ENCODE data around the gene RPH3AL.

The RPH3AL gene

DNA sequence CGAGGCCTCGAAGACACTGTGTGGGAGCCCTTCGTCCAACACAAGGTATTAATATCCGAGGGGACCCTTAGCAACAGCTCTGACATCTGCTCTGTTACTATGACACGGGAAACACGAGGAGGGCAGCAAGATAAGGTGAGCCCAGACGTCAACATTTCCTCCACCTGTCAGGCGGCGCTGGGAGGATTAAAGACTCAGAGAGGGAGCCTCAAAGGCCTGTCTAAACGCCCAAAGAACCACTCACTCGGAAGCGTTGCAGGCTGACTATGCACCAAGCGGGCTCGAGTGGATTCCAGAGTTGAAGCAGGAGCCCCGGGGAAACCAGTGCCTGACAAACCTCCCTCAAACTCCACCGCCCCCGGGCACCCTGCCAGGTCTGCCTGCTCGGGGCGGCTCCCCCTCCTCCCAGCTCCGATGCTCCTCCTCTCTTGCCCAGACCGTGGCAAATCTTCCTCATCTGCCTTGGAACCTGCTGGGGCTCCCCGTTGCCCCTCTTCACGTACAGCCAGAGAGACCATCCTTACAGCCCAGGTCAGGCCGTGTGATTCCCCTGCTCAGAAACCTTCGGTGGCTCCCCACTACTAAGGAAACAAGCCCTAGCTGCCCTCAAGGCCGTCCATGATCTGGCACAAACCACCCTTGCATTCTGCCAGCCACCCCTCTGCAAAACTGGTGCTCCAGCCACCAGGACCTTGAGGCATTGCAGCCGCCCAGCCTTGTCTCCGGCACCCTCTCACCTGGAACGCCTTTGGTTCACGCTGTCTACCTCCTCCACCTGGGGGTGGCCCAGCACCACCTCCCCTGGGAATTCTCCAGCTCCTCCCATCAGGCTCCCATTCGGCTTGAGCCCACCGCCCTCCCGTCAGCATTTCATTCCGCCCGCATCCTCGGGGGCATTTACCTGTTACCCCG, 16.2 kb downstream of the RPH3AL start:
- DNase-seq (ENCODE audit: low read depth, low spot score), result no peak

DNA sequence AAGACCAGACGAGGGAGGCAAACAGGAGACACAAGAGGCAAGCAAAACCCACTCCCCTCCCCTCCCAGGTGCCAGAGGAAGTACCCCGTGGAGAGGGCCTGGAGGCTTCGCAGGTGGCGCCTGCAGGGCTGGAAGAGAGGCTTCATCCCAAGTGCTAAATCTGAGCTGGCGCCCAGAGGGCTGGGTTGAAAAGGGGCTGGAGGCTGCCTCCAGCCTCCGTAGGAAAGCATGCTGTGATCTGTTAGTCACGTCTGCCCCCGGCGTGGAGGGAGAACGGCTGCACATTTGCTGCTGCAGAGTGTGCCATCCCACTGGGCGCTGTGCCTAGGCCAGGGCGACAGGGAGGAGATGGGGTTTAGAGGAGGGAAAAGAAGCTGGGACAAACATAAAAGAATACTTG, 16.9 kb downstream of the RPH3AL start:
- no peak for DNase-seq (ENCODE audit: low read depth, low spot score)

DNA sequence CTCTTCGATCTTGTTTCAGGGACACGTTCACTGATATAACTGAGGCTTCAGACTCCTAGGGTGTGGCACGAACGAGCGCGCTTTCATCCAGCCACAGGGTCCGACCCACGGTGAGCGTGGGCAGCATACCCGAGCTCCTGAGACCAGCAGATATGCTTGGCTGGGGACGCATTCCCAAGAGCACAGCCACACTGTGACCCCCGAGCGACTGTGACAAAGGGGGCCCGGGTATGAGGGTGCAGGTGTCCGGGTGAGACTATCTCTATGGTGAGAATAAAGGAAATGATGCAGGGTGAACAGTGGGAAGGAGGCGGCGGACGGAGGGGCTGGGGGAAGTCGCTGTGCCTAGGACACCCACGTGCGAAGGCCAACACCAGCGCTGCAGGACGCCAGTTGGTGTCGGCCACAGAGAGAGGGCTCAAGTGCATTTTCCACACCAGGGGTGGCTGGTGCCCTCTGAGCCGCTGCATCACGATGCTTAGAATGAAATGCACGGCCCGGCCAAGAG, 17.6 kb downstream of the RPH3AL start:
- DNase-seq (ENCODE audit: low read depth, low spot score), result no peak

DNA sequence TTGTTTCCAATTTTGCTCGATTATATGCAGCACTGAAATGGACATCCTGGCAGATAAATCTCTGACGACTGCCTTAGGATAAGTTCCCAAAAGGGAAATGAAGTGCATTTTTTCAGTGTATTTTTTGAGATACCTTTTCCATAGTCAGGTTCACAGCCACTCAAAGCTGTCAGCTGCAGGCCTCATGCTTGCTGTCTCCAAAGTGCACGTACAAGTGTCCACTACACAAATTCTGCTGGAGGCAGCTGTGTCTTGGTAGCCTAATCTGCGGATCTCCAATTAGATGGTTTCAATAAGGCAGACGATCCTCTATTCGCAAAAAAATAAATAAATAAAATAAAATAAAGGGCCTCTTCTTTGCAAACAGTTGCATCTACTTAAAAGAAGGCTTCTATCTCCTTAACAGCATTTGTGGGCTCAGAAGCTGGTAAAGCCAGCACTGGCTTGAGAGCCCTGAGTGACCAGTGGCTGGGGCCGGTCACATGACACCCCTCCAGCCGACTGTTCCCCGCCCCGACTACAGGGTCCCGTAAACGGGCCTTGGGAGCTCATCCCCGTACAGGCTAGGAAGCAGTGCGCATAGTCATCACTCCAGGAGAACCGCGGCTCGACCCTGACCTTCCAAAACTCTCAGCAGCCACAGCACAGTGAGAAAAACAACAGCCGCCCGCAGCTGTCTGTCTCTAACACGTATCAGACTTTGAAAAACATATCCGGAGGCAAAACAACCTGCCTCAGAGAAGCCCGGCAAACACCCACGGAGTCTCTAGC, 18.8 kb downstream of the RPH3AL start:
- DNase-seq (ENCODE audit: low read depth, low spot score), result no peak

DNA sequence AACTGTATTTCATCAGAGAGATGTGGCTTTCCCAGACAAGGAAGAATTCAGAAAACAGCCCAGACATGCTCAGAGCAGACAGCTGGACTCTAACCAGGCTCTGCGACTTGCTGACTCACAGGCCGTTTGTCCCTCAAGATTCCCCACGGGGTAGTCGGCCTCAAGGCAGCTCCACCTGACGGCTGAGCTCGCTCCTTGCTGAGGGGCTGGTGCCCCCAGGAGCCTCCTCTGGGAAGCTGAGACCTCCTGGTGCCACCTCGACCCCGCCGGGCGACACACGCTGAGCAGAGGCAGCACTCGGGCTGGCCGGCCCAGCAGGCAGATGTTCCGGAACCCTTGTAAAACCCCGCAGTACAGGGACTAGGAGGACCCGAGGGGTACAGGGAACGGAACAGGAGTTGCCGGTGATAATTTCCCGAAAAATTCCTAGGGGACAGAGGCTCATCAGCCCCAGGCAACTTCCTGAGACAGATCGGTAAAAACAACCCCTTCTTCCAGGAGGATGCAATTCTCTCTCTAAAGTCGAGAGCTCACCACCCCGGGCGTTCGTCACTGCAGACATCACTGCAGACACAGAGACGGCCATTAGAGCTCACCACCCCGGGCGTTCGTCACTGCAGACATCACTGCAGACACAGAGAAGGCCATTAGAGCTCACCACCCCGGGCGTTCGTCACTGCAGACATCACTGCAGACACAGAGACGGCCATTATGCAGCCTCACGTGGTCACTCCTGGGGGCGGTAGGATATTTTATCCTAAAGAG, 19.9 kb downstream of the RPH3AL start:
- DNase-seq (ENCODE audit: low read depth, low spot score), result no peak

DNA sequence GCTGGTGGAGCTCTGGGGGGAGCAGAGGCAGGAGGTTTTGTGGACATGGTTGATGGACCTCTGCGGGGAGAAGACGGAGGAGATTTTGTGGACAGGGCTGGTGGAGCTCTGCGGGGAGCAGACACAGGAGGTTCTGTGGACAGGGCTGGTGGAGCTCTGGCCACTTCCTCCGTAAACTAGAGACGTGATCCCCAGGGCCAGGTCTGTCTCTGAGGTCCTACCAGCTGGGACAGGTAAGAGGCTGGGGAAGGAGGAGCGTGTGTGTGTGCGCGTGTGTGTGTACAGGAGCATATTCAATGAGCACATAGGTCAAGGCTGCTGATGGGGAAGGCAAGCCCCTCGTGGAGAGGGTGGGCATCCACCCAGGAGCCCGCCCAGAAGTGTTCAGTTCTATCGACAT, 20.6 kb downstream of the RPH3AL start:
- no peak for DNase-seq (ENCODE audit: low read depth, low spot score)

DNA sequence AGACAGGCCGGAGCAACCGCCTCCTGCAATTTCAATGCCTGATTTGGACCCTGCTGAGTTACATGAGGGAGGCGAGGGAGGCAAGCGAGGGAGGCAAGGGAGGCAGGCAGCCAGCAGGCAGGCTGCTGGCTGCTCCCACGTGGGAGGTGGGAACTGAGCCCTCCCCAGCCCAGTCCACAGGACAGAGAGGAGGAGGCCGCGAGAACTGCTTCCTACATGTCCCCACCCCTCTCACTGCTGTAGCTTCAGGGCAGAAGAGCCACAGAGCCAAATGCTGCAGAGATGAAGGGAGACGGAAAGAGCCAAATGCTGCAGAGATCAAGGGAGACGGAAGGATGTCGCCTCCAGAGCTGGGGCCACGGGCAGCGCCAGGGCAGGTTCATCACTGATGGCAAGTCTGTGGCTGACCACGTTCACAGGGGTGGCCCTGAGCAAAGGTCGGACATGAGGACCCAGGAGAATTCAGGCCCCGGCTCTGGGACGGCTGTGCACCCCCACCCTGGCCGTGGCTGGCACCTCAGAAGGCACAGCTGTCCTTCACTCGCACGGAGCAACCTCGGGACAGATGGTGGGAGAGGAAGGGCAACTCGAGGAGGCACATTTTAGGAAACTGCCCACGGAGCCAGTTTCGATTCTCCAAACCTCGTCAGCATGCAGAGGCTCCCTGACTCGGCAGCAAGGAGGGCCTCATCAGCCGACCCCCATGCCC, 21.5 kb downstream of the RPH3AL start:
- no peak for DNase-seq (ENCODE audit: low read depth, low spot score)

DNA sequence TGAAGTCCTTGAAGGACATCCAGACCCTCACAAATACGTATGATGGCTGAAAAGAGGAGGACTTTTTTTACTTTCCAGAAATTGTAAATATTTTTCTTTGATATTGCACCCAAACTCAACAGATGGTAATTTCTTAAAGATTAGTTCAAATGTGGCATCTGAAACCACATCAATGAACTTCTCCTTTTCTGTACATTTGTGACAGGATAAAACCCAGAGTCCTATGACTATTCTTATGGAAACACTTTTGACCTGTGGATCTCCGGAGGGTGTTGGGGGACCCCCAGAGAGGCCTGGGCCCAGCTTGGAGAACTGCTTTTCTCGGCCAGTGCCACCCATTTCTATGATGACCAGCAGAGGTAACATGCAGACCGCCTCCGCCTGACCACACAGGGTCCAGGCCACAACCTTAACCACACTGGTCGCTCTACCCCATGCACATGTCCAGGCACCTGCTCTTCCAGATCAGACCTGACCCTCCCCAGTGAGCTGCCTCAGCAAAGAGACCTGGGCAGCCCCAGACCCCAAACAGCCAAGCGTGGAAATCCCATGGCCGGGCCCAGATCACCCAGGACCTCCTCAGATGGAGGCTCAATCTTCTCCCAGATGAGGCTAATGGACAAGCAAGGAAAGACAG, 22.7 kb downstream of the RPH3AL start:
- DNase-seq (ENCODE audit: low read depth, low spot score), result no peak

DNA sequence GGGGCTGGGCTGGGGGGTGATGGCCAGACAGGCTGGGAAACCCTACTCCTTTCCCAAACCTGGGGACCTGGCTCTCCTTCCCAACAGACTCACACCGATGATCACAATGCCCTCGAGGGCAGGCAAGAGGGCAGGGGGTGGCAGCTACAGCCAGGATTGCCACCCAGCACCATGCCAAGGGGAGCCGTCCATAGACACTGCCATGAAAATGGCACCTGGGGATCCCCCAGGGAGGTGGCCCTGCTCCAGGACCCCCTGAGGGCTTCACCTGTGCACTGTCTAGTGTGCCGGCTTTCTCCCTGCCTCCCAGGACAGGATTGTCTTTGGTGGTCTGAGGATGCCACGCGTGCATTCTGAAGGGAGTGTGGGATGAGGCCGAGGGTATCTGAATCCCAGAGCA, 24.6 kb downstream of the RPH3AL start:
- no peak for DNase-seq (ENCODE audit: low read depth, low spot score)

DNA sequence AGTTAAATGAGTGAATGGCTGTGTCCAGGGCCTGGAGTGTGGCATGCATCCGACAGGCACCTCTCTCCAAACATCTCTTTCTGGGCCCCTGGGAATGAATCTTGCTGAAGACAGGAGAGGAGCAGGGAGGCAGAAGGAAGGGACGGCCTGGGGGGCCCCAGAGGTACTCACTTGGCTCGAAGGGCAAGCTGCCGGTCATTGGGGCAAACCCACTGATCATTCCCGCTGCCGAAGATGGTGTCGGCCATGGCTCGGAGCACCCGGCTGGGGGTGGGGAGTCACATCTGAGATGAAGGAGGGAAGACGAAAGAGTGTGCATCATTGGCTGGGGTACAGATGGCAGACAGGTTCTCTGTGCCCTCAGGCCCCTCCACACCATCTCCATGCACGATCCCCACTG, 25.3 kb downstream of the RPH3AL start:
- no peak for DNase-seq (ENCODE audit: low read depth, low spot score)

DNA sequence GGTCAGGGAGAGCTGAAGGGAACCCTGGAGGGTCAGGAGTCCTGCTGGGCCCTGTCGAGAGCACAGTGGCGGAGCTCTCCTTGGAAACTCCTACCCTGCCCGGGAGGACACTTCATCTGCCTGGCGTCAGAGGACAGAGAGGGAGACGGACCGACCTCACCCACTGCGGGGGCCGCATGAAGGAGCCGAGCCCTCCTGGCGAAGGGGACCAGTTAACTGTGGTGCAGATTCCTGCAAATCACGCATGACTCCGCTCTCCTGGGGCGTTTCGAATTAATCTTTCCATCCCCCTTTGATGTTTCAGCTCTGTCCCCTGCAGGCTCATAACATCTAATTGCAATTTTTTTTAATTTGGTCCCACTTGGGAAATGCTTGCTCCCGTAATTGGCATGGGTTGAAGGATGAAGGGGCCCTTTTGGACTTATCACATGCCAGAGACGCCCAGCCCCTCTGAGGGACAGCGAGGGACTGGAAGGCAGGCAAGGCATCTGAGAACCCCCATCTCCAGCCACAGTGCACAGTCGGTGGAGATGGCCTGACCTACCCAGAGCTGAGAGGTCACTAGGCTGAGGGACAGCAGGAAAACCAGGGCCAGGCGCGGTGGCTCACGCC, 26.5 kb downstream of the RPH3AL start:
- DNase-seq (ENCODE audit: low read depth, low spot score), result no peak

DNA sequence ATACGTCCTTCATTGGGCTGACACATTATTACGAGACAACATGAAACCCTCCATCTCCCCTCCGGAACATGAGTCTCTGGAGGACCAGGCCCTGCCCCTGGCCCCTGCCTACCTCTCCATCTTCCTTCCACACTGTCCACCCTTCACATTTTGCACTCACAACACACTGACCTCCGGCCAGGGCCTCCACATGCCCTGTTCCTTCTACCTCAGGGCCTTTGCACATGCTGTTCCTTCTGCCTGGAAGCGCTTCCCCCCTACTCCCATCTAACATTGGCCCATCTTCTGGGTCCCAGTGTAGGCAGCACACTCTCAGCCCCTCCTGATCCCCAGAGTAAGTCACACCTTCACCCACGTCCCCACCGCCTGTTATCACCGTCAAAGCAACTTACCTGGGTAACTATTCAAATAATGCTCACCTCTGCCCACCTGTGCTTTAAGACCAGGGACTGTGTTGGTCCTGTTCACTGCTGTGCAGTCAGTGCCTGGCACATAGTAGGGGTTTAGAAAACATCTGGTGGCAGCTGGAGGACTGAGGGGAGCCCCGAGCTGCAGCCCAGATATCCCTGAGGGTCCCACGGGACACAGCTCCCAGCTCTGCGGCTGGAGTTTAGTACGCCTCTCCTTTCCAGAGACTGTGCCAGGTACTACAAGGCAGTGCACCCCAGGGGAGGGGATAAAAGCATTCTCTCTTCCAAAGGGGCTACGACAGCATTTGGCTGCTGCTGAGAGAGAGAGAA, 27.2 kb downstream of the RPH3AL start:
- no peak for DNase-seq (ENCODE audit: low read depth, low spot score)

DNA sequence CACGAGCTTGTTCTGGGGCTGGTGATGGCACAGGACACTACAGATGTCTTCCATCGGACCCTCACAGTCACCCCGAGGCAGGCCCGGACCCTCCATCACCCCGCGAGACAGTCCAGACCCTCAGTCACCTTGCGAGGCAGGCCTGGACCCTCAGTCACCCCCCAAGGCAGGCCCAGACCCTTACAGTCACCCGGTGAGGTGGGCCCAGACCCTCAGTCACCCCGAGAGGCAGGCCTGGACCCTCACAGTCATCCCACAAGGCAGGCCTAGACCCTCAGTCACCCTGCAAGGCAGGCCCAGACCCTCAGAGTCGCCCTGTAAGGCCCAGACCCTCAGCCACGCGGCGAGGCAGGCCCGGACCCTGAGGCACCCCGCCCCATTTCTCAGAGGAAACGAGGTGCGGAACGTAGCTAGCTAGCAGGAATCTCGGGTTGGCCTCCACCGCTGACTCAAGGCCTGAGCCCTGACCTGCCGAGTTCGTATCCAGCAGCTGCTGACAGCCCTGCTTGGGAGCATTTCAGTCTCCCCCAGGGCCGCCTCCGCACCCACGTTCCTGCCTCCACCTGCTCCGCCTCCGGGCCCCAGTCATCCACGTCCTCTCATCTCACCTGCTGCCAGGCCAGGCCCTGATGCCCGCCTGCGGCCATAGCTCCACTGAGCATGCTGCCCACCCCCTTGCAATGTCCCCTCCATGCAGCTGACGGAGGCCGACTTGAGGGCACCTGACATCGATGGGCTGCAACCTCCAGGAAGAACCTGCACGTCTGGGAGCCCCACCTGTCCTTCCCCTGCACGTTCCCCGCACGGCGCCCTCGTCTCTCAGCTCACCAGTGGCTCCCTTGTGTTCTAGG, 28.7 kb downstream of the RPH3AL start:
- no peak for DNase-seq (ENCODE audit: low read depth, low spot score)

DNA sequence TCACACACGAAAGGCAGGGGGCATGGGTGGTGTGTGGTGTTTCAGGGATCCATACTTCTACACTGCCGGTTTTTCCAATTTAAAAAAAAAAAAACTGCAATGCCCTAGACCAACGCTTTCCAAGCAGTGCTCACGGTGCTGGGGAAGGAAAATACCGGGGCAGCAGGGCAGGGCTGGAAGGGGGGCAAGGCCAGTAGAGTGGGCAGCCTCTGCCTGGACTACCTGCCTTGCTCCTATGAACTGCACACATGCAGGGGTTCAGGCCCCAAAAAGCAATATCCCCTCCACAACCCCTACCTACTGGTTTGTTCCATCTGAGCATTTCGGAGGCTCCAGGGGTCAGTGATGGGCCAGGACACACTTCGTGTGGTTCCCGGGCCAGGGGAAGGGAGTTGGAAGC, 29.4 kb downstream of the RPH3AL start:
- no peak for DNase-seq (ENCODE audit: low read depth, low spot score)

DNA sequence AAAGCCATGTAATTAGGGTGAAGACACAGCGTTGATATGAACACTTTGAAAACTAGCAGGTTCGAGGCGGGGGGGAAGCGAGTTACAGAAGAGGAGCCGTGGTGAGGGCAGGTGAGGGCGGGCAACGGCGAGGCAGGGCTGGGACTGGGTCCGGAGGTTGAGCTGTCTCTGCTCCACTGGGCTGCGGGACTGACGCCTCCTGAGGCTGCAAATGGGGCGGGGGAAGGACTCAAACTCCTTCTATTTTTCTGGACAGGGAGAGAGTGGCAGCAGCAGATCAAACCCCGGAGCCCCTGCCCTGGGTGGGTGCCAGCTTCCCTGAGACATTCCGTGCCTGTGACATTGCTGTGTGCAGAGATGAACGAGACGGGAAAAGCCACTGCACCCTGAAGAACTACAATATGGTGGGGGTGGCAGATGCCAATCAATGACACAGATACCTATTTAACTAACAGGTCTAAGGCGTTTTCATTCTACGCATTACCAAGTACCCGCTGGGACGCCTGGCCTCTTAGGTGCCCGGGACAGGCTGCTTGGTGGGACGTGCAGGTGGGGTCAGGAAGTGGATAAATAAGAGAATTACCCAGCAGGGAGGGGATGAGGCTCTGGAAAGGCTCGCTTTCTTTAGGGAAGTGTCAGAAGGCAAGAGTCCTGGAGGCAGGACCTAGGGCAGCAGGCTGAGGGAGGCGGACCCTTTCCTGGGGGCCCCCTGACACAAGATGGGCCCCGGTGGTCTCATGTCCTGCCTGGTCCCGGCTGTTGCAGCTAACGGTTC, 30.4 kb downstream of the RPH3AL start:
- DNase-seq (ENCODE audit: low read depth, low spot score), result no peak

DNA sequence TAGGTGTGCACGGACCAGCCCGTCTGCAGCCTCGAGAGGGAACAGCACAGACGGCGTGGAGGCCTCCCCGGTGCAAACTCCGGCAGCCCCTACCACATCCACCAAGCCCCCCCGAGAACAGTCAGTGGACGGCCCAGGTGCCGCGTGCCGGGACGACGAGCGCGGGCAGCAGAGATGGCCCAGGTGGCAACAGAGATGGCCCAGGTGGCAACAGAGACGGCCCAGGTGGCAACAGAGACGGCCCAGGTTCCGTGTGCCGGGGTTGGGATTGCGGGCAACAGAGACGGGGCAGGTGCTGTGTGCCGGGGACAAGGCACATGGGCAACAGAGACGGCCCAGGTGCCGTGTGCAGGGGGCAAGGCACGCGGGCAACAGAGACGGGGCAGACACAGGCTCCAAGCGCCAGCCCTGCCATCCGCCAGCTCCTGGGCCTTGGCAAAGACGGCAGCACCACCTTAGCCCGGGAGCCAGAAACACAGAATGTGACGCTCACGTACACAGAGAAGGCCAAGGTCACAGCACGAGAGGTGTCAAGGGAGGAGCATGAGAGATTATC, 31.1 kb downstream of the RPH3AL start:
- DNase-seq (ENCODE audit: low read depth, low spot score), result no peak

DNA sequence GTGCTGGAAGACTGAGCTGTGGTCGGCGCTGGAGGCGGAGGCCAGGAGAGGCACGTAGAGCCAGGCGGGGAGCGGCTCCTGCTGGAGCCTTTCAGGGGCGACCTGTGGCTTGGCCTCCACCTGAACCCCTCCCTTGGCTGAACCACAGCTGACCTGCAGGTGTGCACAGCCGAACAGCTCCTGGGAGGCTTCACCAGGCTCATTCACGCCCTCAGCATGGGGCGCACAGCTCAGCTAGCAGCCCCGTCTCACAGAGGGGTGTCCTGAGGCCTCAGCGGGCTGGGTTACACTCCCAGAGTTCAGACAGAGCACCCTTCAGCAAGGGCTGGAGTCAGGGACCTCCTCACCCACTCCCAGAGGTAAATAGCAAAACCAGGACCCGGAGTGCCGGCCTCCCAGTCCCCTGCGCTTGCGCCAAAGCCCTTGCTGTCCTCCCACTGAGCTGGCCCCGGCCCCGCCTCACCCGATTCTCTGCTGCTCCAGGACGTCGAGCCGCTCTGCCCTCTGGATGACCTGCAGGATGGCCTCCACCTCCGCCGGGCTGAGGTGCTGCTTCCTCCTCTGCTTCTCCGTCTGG, 31.7 kb downstream of the RPH3AL start:
- DNase-seq (ENCODE audit: low read depth, low spot score), result no peak
